Measurements from ENCODE around the gene PRKD1.

PRKD1 gene

DNA sequence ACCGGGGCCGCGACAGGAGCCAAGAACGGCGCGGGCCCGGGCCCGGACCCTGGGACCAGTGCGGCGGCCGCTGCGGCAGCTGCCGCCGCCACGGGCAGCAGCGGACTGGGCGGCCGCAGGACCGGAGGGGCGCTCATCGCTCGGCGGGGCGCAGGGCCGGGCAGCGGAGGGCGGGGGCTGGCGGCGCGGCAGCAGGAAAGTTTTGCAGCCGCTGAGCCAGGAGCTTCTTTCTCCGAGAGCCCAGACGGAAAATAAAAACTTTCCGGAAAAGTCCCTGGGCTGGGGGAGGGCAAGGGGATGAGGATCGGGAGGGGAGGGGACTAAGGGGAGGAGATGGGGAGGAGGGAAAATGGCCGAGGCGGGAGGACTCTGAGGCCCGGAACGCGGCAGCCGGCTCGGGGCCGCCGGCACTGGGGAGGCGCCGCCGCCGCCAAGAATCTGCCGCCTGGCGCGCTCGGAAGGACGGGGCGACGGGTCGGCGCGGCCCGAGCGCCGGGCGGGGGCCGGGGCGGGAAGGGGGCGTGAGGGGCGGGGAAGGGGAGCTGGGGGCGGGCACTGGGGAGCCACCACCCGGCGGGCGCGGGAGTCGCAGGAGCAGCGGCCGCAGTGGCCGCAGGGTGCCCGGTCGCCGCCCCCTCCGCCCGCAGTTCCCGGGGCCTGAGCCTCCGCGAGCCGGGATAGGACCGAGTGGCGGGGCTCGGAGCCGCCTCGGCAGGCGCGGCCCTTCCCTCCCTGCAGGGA is at the start of gene PRKD1:
Gene PRKD1 (minus strand): TSS at position 472 of the 741 bp plus-strand sequence.
- peak; percentile 47 for DNase-seq

DNA sequence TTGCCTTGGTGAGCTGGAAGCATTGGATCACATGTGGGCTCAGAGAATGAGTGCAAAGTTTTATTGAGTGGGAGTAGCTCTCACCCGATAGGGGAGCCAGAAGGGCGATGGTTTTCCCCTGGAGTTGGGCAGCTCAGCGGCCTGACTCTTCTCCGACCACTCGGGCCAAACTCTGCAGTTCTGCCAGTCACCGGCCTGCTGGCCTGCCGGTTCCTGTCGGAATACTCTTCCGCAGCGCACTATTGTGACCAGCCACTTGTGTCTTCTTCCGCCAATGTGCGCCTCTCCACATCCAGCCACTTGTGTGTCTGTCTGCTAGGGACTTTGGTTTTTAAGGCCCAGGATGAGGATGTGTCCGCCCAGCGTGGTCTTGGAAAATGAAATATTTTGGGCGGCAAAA is 43.5 kb upstream of the PRKD1 start:
- no peak for DNase-seq

DNA sequence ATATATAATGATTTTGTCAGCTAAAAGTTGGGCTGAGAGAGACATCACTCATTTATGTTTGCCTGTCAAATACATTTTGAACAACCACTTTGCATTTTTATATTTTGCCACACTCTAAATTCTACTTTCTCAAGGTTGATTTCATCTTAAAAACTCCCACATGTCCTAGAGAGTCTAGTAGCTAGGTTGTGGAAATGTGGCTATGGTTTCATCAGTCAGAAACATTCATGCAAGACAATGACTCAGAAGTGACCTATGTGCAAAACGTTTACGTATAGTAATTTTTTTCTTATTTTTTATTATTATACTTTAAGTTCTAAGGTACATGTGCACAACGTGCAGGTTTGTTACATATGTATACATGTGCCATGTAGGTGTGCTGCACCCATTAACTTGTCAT is 27.4 kb upstream of the PRKD1 start:
- DNase-seq, result no peak

DNA sequence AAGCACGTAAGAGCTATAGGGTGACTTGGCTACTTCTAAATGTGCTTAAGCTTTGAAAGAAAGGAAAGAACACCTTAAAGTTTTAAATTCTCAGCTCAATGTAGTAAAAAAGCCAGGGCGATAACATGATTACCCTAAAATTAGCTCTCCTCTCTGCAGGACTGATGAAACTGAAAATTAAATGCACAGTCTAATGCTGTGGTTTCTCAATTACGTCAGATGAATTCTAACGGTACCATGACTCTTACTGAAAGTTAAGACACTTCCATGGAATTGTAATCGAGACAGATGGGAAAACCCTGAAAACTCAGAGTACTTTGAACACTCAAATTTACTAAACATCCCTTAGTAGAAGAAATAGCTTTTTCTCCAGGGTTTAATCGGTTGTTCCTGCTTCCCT is 25.9 kb upstream of the PRKD1 start:
- no peak for DNase-seq

DNA sequence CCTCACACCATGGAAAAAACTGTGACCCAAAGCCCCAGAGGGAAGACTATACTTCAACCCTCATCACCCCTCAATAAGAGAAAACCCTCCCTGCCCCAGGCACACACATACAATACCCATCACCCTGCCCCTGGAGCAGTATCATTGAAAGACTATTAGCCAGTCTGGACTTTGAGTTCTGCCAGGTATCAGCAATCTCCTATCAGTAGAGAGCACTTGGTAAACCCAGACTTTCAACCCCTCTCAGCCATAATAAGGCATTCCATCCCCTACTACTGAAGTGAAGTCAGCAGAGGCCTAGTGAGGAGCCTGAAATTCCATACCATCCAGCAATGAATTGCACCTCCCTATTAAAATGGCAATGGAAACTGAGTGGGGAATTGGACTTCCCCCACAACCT is 16.4 kb upstream of the PRKD1 start:
- no peak for DNase-seq

DNA sequence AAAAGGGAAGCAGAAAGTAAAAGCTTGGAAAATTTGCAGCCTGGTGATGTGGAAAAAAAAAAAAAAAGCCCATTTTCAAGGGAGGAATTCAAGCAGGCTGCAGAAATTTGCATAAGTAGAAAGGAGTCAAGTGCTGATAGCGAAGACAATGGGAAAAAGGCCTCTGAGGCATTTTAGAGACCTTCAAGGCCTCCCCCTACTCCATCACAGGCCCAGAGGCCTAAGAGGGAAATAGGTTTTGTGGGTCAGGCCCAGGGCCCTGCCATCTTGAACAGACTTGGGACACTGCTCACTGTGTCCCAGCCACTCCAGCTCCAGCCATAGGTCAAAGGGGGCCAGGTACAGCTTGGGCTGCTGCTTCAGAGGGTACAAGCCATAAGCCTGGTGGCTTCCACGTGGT is 13.8 kb upstream of the PRKD1 start:
- DNase-seq, result no peak

DNA sequence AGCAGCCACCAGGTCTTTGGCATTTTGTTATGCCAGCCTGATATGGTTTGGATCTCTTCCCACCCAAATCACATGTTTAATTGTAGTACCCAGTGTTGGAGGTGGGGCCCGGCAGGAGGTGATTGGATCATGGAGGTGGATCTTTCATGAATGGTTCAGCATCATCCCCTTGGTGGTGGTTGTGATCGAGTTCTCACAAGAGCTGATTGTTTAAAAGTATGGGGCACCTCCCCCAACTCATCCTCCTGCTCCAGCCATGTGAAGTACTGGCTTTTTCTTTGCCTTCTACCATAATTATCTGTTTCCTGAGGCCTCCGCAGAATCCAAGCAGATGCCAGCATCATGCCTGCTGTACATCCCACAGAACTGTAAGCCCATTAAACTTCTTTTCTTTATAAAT is 12.8 kb upstream of the PRKD1 start:
- no peak for DNase-seq

DNA sequence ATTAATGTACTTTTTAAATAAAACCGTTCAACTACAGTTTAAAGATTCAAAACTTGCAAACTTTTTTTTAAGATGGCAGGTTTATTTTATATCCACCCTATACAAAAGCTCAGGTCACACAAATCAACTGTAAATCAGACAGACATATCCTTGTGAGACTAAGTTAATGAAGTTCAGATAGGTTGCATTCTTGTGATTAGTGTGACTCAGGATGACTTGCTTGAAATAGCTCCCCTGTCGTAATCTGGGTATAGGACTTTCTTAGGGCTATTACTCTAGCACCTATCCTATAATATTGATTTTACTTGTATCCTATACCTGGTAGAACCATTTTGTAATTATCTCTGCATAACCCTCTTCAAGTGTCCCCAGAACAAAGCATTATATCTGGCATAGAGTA is 9.5 kb upstream of the PRKD1 start:
- no peak for DNase-seq

DNA sequence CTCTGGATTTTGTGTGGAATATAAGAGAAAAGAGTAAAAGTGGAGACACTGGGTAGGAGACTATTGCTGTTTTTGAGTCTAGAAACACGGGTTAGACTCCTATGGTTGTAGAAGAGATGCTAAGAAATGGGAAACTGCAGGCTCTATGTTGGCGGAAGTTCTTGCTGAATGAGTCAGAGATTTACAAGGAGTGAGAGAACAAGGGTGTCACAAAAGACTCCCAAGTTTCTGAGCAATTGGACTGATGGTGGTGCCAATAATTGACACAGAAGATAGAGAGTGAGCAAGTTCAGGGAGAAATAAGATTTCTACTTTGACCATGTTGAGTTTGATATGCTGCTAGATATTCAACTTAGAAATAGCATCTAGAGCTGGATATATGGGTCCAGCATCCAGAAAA is 2.6 kb upstream of the PRKD1 start:
- no peak for DNase-seq

DNA sequence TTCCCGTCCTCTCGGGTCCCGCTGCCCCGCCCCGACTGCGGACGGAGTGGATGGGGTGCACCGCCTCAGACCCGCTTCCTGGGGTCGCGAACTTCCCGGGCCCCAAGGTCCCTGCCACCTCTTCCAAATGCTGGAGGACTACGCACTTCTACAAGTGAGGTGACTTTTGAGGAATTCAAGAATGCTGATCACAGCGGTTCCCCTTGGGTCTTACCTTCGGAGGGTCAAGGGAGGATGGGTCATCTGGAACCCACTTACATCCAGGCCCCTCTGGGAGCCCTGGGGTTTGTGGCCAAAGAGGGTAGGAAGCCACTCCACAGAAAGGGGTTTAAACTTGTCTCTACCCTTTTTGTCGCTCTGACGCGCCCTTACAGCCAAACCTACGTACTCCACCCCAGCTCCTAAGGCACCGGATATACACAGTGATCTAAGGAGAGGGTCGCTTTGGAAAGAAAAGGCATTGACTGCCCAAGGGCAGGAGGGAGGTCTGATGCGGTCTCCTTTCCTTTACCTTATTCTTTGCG is 532 bp upstream of the PRKD1 start:
- peak; percentile 4 for DNase-seq

DNA sequence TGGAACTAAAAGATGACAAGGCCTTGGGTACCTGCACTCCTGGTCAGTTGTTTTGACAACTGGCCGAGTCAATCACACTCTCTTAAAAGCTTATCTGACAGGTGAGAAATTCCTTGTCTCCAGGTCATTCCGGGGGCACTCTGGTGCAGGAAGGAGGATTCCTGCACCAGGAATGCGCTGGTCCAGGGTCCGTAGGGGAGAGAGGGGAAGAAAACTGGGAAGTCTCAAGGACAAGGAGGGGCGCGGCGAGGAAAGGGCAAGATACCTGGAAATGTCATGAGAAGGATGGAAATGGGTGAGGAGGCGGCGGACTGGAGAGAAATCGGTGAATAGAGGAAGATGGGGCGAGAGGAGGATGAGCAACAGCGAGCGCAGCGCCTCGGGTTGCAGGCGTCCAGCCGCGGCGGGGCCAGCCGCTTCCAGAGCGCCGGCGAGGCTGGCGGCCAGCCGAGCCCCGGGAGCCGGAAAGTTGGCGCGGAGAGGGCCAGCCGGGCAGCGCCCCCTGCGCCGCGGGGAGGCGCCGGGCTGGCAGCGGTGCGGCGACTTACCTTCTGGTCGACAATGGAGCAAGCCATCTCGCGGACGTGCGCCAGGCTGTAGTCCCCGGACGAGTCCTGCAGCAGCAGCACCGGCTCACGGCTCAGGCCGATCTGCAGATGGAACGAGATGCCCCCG is 809 bp downstream of the PRKD1 start:
- DNase-seq, result peak; percentile 40

DNA sequence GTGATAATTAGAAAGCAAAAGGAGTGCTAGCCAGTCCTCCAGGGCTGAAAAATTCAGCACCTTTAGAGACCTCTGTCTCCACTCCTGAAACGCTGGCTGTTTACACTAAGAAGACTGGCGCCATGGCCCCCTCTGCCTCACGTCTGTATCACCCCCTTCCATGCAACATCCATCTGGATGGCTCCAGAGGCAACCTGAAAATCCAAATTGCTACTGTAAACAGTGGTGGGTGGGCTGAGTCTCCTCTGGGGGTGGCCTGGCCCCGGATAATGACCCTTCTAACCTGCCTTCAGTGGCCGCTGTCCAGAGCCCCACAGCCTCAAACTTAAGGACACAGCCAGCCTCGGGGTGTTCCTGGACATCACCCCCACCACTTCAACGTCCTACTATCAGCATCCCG is 1.4 kb downstream of the PRKD1 start:
- no peak for DNase-seq

DNA sequence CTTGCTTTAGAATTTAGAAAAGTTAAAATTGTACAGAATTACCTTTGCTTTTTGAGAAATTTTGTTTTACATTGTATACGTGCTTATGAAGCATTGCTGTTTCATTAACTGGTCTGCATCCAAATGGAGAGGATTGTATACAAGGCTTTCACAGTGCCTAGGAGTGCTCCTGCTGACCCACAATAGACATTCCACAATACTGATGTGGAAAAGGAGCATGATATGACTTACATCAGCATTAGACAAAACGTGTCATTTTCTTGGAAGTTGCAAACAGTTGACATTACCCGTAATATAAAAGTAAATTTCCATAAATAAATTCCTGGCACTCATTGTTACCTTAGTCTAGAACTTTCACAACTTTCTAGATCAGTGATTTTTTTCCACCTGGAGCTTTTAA is 1.9 kb downstream of the PRKD1 start:
- no peak for DNase-seq

DNA sequence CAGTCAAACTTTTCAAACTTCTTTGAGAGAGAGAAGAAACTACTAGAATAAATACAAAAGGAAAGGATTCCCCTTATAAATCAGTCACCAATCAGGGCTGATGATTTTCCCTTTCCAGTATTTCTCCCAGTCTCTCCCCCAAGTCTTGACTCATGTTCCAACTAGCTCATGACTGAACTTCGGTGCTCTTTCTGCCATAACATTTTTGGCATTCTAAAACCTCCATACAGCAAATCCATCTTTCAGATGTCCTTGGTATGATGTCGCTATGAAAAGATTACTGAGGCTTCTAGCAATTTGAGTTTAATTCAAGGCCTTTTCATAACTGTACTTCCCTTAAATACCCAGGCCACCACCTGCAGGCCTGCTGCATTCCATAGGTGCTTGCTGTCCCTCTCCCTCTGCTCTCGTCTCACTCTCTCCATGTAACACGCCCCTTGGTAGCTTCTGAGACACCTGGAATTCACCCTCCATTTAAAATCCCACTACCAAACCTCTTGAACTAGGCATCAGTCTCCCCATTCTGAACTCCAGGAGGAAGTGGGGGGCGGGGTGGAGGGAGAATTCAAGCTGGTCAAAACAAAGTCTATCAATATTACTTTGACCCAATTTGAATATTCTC is 2.4 kb downstream of the PRKD1 start:
- DNase-seq, result no peak

DNA sequence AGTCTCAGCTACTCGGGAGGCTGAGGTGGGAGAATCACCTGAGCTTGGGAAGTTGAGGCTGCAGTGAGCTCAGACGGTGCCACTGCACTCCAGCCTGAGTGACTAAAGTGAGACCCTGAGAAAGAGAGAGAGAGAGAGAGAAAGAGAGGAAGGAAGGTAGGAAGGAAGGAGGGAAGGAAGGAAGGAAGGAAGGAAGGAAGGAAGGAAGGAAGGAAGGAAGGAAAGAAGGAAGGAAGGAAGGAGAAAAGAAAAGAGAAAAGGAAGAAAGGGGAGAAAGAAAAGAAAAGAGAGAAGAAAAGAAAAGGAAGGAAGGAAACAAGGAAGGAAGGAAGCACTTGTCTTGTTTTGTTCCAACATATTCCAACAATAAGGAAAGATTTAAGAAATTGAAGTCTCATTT is 7.8 kb downstream of the PRKD1 start:
- DNase-seq, result no peak

DNA sequence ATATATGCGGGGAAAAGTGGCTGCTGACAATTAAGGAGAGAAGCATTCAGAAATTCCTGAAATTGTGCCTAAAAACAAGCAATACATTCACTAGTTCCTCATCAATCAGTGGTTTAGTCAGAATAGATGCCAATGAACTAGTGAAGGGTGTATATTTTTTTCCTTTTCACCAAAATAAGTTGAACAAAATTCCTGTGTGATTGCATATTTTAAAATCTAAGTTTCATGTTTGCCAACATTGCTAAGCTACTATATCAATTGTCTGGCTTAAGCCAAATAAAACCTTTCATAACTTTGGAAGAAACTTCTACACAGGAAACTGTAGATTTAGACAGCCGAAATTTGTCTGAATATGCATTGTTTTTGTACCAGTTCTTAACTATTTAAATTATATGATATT is 8.7 kb downstream of the PRKD1 start:
- no peak for DNase-seq

DNA sequence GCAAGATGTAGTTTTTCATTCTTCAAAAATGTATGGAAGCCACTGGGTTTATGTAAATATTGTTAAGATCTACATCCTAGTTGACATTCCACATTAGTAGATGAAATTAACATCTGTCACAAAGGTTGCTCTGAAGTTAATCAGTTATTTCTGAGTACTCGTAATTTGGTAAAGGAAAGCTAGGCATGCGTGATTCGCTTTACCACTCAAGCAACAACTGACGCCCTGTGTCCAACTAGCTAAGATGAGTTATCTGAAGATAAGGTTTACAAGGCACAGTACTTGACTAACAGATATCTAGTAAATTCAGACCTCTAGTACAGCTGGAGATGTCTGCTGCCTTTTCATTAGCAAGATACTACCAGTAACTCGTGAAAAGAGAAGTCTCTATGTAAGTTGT is 14.1 kb downstream of the PRKD1 start:
- no peak for DNase-seq

DNA sequence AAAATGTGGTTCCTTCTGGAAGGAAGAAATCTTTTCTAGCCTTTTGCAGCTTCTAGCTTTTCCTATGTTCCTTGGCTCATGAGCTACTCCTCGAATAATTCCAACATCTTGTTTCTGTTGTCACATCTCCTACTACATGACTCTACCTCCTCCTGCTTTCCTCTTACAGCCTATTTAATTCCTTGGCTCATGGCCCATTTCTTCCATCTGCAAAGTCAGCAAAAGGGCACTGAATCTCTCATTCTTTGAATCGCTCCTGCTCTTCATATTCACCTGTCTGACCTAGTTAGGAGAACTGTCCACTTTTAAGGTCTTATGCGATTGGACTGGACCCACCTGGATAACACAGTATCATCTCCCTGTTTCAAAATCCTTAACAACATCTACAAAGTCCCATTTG is 15.8 kb downstream of the PRKD1 start:
- no peak for DNase-seq

DNA sequence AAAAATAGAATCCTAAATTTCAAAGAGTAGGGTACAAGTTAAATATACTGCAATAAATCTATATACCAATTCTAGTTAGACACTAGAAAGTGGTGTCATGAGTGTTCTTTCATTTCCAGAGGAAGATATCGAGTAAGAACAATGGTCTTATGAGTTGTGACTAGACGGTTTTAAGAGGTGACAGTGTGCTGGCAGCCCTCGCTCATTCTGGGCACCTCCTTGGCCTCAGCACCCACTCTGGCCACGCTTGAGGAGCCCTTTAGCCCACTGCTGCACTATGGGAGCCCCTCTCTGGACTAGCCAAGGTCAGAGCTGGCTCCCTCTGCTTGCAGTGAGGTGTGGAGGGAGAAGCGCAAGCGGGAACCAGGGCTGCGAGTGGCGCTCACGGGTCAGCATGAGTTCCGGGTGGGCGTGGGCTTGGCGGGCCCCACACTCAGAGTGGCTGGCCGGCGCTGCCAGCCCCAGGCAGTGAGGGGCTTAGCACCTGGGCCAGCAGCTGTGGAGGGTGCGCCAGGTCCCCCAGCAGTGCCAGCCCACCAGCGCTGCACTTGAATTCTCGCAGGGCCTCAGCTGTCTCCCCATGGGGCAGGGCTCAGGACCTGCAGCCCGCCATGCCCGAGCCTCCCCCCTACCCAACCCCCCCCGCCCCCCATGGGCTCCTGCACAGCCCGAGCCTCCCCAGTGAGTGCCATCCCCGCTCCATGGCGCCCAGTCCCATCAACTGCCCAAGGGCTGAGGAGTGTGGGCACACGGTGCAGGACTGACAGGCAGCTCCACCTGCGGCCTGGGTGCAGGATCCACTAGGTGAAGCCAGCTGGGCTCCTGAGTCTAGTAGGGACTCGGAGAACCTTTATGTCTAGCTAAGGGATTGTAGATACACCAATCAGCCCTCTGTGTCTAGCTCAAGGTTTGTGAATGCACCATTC is 18.7 kb downstream of the PRKD1 start:
- DNase-seq, result no peak

DNA sequence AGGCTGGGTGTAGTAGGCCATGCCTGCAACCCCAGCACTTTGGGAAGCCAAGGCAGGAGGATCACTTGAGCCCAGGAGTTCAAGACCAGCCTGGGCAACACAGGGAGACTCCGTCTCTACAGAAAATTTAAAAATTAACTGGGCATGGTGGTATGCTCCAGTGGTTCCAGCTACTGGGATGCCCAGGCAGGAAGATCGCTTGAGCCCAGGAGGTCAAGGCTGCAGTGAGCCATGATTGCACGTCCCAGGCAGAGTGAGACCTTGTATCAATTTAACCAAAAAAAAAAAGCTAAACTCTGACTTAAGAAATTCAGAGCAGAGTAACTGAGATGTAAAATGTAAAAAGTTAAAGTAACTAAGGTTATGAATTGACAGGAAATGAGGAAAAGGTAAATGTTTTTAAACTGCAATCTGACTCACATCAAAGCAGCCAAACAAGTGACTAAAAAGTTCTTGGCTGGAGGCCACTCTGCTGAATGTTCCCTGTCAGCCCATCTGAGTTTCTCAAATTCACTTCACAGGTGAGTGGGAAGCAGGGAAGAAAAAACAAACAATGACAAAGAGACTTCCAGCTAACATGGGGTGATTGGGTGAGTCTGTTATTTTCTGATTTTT is 21.3 kb downstream of the PRKD1 start:
- DNase-seq, result no peak

DNA sequence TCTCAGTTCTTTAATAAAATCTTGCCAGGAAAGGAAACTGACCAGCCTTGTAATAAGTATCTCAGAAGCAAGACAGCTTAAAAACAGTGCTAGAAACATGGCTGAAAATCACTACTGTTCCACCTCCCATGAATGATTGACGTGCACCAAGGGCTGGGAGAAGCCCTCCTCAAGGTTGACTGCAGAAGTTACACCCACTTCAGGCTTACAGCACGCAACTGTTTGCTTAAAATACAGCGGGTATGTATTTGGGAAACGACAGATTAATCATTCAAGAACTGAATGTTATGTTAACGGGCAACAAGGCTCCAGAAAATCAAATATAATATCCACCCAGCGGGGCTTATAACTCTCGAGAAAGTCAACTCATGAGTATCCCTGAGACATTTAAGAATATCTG is 22.1 kb downstream of the PRKD1 start:
- DNase-seq, result no peak

DNA sequence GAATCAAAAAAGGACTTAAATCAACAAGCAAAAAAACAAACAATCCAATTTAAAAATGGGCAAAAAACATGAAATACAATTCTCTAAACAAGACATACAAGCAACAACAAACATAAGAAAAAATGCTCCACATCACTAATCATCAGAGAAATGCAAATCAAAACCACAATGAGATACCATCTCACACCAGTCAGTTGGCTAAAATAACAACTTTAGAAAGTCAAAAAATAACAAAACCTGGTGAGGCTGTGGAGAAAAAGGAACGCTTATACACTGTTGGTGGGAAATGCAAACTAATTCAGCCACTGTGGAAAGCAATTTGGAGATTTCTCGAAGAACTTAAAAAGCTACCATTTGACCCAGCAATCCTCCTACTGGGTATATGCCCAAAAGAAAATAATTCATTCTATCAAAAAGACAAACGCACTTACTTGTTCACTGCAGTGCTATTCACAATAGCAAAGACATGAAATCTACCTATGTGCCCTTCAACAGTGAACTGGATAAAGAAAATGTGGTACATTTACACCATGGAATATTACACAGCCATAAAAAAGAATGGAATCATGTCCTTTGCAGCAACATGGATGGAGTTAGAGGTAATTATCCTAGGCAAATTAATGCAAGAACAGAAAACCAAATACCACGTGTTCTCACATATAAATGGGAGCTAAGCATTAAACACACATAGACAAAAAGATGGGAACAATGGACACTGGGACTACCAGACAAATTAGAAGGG is 26.9 kb downstream of the PRKD1 start:
- no peak for DNase-seq

Measured in hematopoietic multipotent progenitor cell treated with erythropoietin and hydrocortisone succinate and interleukin-3 and kit ligand, for 4 days (in vitro differentiated cells).